GM23338 (cell line): ENCODE results near the gene HSD11B1. TPM values are rescaled to one million over a fixed set of nuclear protein-coding genes. Genes with fewer than 3 reads are reported as not detected.

Experiments
- ATAC-seq: fragments of 200-7000 bp; cut with Tn5 transposase; 3 replicates; pipeline ENCODE4 v1.9.1; 2020
- DNase-seq: peaks from one replicate; pipeline ENCODE4 v3.0.0-alpha.2; 2015; ENCODE audit warnings: low spot score
- H2AFZ ChIP-seq: fragments of 200-600 bp; sonication (generic); 2 replicates; pipeline ENCODE4 v1.8.0; 2016; ENCODE audit warnings: antibody characterized with exemption, mild to moderate bottlenecking, moderate library complexity
- H3F3A ChIP-seq: fragments of 200-600 bp; sonication (generic); replicated peaks from 2 replicates; pipeline ENCODE4 v1.8.0; 2017; ENCODE audit warnings: antibody characterized with exemption, mixed run types, low read depth
- H3K27ac ChIP-seq: fragments of 200-600 bp; sonication (generic); 2 replicates; pipeline ENCODE4 v1.6.1; 2016; ENCODE audit warnings: low read depth
- H3K27me3 ChIP-seq: fragments of 200-600 bp; sonication (generic); 2 replicates; pipeline ENCODE4 v1.8.0; 2016; ENCODE audit warnings: mild to moderate bottlenecking, mixed run types, moderate library complexity; ENCODE audit not compliant: insufficient read depth
- H3K36me3 ChIP-seq: fragments of 200-600 bp; sonication (generic); 2 replicates; pipeline ENCODE4 v1.8.0; 2016; ENCODE audit warnings: mild to moderate bottlenecking; ENCODE audit not compliant: insufficient read depth
- H3K4me1 ChIP-seq: fragments of 200-600 bp; sonication (generic); 2 replicates; pipeline ENCODE4 v1.8.0; 2016; ENCODE audit warnings: mild to moderate bottlenecking, moderate library complexity; ENCODE audit not compliant: insufficient read depth
- H3K4me2 ChIP-seq: fragments of 200-600 bp; sonication (generic); 2 replicates; pipeline ENCODE4 v1.7.1; 2017; ENCODE audit warnings: mixed run types
- H3K4me3 ChIP-seq: fragments of 200-600 bp; sonication (generic); 2 replicates; pipeline ENCODE4 v1.6.1; 2016; ENCODE audit warnings: mixed run types
- H3K79me2 ChIP-seq: fragments of 200-600 bp; sonication (generic); replicated peaks from 2 replicates; pipeline ENCODE4 v1.8.0; 2017; ENCODE audit warnings: mild to moderate bottlenecking; ENCODE audit not compliant: insufficient read depth
- H3K9me2 ChIP-seq: fragments of 200-600 bp; sonication (generic); 2 replicates; pipeline ENCODE4 v1.8.0; 2017; ENCODE audit not compliant: insufficient read depth
- H4K20me1 ChIP-seq: fragments of 200-600 bp; sonication (generic); replicated peaks from 2 replicates; pipeline ENCODE4 v1.8.0; 2017; ENCODE audit warnings: mild to moderate bottlenecking; ENCODE audit not compliant: insufficient read depth
- H3K27ac Mint-ChIP-seq: 2 replicates; pipeline ENCODE4 v1.8.0; 2020; ENCODE audit warnings: inconsistent platforms, mild to moderate bottlenecking, moderate library complexity, mixed read lengths
- H3K27me3 Mint-ChIP-seq: 3 replicates; pipeline ENCODE4 v1.8.0; 2022; ENCODE audit warnings: low read depth, mild to moderate bottlenecking, moderate library complexity, mixed read lengths, inconsistent platforms; ENCODE audit not compliant: insufficient read depth, poor library complexity
- H3K36me3 Mint-ChIP-seq: 3 replicates; pipeline ENCODE4 v1.8.0; 2021; ENCODE audit warnings: low read depth, mild to moderate bottlenecking, inconsistent platforms, moderate library complexity, mixed read lengths
- H3K4me1 Mint-ChIP-seq: 3 replicates; pipeline ENCODE4 v1.8.0; 2020; ENCODE audit warnings: mild to moderate bottlenecking, inconsistent platforms, mixed read lengths
- H3K4me3 Mint-ChIP-seq: 3 replicates; pipeline ENCODE4 v1.8.0; 2021; ENCODE audit warnings: moderate library complexity, mild to moderate bottlenecking, inconsistent platforms, mixed read lengths
- H3K9me3 Mint-ChIP-seq: 3 replicates; pipeline ENCODE4 v1.8.0; 2020; ENCODE audit warnings: moderate library complexity, mild to moderate bottlenecking, inconsistent platforms, mixed read lengths
- CREB1 ChIP-seq: fragments of 250-450 bp; sonication (Bioruptor Pico); IDR thresholded peaks from 2 replicates; pipeline ENCODE4 v1.5.0; 2020; ENCODE audit warnings: low read depth, mild to moderate bottlenecking, moderate library complexity
- EZH2 ChIP-seq: fragments of 200-600 bp; sonication (generic); IDR thresholded peaks from one replicate; pipeline ENCODE4 v1.8.0; 2017; ENCODE audit warnings: antibody characterized with exemption, mild to moderate bottlenecking, low read depth; ENCODE audit not compliant: unreplicated experiment
- EZH2phosphoT487 ChIP-seq: fragments of 200-600 bp; sonication (generic); IDR thresholded peaks from one replicate; pipeline ENCODE4 v1.8.1; 2018; ENCODE audit warnings: antibody characterized with exemption; ENCODE audit not compliant: unreplicated experiment
- JUNB ChIP-seq: IDR thresholded peaks from one replicate; pipeline ENCODE4 v1.6.1; 2016; ENCODE audit warnings: antibody characterized with exemption; ENCODE audit not compliant: unreplicated experiment
- NANOG ChIP-seq: IDR thresholded peaks from 2 replicates; pipeline ENCODE4 v1.6.1; 2016; ENCODE audit warnings: antibody characterized with exemption, borderline replicate concordance
- POLR2AphosphoS5 ChIP-seq: IDR thresholded peaks from 2 replicates; pipeline ENCODE4 v1.6.1; 2016; ENCODE audit warnings: antibody characterized with exemption, low read depth
- STAT1 ChIP-seq: IDR thresholded peaks from one replicate; pipeline ENCODE4 v1.6.1; 2016; ENCODE audit warnings: antibody characterized with exemption; ENCODE audit not compliant: unreplicated experiment
- ZNF114 ChIP-seq: fragments of 250-450 bp; sonication (Bioruptor Pico); IDR thresholded peaks from 2 replicates; pipeline ENCODE4 v1.5.0; 2020; ENCODE audit warnings: mild to moderate bottlenecking, moderate library complexity
- ZNF331 ChIP-seq: fragments of 250-450 bp; sonication (Bioruptor Pico); IDR thresholded peaks from 2 replicates; pipeline ENCODE4 v1.5.0; 2020; ENCODE audit warnings: low read depth, mild to moderate bottlenecking, moderate library complexity
- polyA plus RNA-seq: library from polyadenylated mRNA; unstranded; fragments of >200 nt; fragmentation: Nextera tagmentation; extraction: Ambion mirVana; gene quantifications from 2 replicates; pipeline ENCODE4 v1.2.1, GENCODE V29; 2016
- total RNA-seq: library from RNA; depleted of rRNA; stranded (reverse); fragments of >200 nt; shearing (Covaris generic); gene quantifications from 2 replicates; pipeline ENCODE4 v1.2.3, GENCODE V29; 2014
- TF ChIP-seq, protein P1 (sequence below): IDR thresholded peaks from one replicate; pipeline ENCODE4 v1.6.1; 2018; ENCODE audit warnings: antibody characterized with exemption; ENCODE audit not compliant: unreplicated experiment
- TF ChIP-seq, protein P2 (sequence below): fragments of 250-450 bp; sonication (Bioruptor Pico); IDR thresholded peaks from 2 replicates; pipeline ENCODE4 v1.5.0; 2020; ENCODE audit warnings: mild to moderate bottlenecking, moderate library complexity
- TF ChIP-seq, protein P3 (sequence below), 2 experiments: fragments of 200-600 bp in 1 of 2; sonication (generic) in 1 of 2; conservative IDR thresholded peaks; 2 replicates each; pipeline versions ENCODE4 v1.5.1 to v1.6.1; 2016 to 2017; ENCODE audit warnings: antibody characterized with exemption in 2 of 2, low read depth in 2 of 2, mild to moderate bottlenecking in 2 of 2, moderate library complexity in 1 of 2
- TF ChIP-seq, protein P4 (sequence below): IDR thresholded peaks from 2 replicates; pipeline ENCODE4 v1.6.1; 2016; ENCODE audit warnings: antibody characterized with exemption

The HSD11B1 gene
- total and polyA plus RNA-seq, 2 experiments from 2014 or later = not detected

DNA sequence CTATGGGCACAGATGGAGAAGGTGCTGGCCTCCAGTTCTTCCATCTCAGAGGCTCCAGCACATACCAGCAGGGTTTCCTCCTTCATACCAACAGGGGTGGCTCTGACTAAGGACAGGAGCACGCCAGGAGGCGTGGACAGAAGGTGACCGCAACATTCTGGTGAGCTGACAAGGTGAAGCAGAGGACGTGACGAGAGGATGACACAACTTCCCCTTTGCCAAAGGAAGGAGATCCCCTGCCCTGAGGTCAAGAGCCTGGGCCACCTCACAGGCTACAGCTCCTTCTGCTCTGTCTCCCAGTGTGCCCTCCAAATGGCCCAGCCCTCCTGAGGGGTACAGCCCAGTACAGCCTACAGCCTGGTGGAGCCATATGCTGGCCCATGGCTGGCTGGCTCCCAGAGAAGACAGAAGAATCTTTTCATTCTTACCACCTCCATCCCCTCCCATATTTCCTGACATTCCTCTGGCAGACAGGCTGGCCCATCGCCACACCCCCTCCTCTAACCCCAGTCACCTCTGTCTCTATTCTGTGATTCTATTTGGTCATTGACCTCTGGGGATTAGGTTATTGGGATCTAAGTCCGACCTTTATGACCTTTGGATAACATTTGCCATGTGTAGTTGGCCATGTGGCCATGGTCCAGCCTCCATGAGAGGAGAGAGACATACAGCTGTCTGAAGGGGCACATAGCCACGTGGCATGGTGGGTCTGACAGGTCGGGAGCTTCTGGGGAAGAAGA, 47.3 kb upstream of the HSD11B1 start:
- Histone ChIP-seq H4K20me1 (no peaks in the 10 kb centered on the region), H3K27ac (no peak overlapping the region), H3K9me2 (no peaks in the 10 kb centered on the region; the same call in 1 of the 2 replicates), H3K4me2 (no peak overlapping the region), H3K27me3 (no peaks in the 10 kb centered on the region), H3F3A (no peaks in the 10 kb centered on the region), H3K4me1 (peaks cover 7% of the 10 kb centered on the region), H2AFZ (no peak overlapping the region), H3K36me3 (no peaks in the 10 kb centered on the region), H3K4me3 (no peak overlapping the region), H3K79me2 (no peaks in the 10 kb centered on the region)
- no peak overlapping the region for H3K27ac Mint-ChIP-seq
- H3K27me3 Mint-ChIP-seq = peaks cover 8% of the 10 kb centered on the region
- no peak for DNase-seq
- no peaks in the 10 kb centered on the region for H3K9me3 Mint-ChIP-seq
- TF ChIP-seq EZH2 (no peak), EZH2phosphoT487 (no peak), ZNF114 (no peak), STAT1 (no peak), NANOG (no peak), CREB1 (CRISPR knock-in tag) (no peak), POLR2AphosphoS5 (no peak), ZNF331 (no peak), JUNB (no peak)
- TF ChIP-seq, protein P1, sequence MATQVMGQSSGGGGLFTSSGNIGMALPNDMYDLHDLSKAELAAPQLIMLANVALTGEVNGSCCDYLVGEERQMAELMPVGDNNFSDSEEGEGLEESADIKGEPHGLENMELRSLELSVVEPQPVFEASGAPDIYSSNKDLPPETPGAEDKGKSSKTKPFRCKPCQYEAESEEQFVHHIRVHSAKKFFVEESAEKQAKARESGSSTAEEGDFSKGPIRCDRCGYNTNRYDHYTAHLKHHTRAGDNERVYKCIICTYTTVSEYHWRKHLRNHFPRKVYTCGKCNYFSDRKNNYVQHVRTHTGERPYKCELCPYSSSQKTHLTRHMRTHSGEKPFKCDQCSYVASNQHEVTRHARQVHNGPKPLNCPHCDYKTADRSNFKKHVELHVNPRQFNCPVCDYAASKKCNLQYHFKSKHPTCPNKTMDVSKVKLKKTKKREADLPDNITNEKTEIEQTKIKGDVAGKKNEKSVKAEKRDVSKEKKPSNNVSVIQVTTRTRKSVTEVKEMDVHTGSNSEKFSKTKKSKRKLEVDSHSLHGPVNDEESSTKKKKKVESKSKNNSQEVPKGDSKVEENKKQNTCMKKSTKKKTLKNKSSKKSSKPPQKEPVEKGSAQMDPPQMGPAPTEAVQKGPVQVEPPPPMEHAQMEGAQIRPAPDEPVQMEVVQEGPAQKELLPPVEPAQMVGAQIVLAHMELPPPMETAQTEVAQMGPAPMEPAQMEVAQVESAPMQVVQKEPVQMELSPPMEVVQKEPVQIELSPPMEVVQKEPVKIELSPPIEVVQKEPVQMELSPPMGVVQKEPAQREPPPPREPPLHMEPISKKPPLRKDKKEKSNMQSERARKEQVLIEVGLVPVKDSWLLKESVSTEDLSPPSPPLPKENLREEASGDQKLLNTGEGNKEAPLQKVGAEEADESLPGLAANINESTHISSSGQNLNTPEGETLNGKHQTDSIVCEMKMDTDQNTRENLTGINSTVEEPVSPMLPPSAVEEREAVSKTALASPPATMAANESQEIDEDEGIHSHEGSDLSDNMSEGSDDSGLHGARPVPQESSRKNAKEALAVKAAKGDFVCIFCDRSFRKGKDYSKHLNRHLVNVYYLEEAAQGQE = no peak
- TF ChIP-seq, protein P2, sequence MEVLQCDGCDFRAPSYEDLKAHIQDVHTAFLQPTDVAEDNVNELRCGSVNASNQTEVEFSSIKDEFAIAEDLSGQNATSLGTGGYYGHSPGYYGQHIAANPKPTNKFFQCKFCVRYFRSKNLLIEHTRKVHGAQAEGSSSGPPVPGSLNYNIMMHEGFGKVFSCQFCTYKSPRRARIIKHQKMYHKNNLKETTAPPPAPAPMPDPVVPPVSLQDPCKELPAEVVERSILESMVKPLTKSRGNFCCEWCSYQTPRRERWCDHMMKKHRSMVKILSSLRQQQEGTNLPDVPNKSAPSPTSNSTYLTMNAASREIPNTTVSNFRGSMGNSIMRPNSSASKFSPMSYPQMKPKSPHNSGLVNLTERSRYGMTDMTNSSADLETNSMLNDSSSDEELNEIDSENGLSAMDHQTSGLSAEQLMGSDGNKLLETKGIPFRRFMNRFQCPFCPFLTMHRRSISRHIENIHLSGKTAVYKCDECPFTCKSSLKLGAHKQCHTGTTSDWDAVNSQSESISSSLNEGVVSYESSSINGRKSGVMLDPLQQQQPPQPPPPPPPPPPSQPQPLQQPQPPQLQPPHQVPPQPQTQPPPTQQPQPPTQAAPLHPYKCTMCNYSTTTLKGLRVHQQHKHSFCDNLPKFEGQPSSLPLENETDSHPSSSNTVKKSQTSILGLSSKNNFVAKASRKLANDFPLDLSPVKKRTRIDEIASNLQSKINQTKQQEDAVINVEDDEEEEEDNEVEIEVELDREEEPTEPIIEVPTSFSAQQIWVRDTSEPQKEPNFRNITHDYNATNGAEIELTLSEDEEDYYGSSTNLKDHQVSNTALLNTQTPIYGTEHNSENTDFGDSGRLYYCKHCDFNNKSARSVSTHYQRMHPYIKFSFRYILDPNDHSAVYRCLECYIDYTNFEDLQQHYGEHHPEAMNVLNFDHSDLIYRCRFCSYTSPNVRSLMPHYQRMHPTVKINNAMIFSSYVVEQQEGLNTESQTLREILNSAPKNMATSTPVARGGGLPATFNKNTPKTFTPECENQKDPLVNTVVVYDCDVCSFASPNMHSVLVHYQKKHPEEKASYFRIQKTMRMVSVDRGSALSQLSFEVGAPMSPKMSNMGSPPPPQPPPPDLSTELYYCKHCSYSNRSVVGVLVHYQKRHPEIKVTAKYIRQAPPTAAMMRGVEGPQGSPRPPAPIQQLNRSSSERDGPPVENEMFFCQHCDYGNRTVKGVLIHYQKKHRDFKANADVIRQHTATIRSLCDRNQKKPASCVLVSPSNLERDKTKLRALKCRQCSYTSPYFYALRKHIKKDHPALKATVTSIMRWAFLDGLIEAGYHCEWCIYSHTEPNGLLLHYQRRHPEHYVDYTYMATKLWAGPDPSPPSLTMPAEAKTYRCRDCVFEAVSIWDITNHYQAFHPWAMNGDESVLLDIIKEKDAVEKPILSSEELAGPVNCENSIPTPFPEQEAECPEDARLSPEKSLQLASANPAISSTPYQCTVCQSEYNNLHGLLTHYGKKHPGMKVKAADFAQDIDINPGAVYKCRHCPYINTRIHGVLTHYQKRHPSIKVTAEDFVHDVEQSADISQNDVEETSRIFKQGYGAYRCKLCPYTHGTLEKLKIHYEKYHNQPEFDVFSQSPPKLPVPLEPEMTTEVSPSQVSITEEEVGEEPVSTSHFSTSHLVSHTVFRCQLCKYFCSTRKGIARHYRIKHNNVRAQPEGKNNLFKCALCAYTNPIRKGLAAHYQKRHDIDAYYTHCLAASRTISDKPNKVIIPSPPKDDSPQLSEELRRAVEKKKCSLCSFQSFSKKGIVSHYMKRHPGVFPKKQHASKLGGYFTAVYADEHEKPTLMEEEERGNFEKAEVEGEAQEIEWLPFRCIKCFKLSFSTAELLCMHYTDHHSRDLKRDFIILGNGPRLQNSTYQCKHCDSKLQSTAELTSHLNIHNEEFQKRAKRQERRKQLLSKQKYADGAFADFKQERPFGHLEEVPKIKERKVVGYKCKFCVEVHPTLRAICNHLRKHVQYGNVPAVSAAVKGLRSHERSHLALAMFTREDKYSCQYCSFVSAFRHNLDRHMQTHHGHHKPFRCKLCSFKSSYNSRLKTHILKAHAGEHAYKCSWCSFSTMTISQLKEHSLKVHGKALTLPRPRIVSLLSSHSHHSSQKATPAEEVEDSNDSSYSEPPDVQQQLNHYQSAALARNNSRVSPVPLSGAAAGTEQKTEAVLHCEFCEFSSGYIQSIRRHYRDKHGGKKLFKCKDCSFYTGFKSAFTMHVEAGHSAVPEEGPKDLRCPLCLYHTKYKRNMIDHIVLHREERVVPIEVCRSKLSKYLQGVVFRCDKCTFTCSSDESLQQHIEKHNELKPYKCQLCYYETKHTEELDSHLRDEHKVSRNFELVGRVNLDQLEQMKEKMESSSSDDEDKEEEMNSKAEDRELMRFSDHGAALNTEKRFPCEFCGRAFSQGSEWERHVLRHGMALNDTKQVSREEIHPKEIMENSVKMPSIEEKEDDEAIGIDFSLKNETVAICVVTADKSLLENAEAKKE = no peak
- TF ChIP-seq, protein P3, sequence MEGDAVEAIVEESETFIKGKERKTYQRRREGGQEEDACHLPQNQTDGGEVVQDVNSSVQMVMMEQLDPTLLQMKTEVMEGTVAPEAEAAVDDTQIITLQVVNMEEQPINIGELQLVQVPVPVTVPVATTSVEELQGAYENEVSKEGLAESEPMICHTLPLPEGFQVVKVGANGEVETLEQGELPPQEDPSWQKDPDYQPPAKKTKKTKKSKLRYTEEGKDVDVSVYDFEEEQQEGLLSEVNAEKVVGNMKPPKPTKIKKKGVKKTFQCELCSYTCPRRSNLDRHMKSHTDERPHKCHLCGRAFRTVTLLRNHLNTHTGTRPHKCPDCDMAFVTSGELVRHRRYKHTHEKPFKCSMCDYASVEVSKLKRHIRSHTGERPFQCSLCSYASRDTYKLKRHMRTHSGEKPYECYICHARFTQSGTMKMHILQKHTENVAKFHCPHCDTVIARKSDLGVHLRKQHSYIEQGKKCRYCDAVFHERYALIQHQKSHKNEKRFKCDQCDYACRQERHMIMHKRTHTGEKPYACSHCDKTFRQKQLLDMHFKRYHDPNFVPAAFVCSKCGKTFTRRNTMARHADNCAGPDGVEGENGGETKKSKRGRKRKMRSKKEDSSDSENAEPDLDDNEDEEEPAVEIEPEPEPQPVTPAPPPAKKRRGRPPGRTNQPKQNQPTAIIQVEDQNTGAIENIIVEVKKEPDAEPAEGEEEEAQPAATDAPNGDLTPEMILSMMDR (conservative IDR thresholded peaks at IDR 0.05; ENCODE audit: low read depth in 2 of 2) = no peak
- TF ChIP-seq, protein P4, sequence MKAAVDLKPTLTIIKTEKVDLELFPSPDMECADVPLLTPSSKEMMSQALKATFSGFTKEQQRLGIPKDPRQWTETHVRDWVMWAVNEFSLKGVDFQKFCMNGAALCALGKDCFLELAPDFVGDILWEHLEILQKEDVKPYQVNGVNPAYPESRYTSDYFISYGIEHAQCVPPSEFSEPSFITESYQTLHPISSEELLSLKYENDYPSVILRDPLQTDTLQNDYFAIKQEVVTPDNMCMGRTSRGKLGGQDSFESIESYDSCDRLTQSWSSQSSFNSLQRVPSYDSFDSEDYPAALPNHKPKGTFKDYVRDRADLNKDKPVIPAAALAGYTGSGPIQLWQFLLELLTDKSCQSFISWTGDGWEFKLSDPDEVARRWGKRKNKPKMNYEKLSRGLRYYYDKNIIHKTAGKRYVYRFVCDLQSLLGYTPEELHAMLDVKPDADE = no peak
- H3K36me3 Mint-ChIP-seq = no peaks in the 10 kb centered on the region
- H3K4me1 Mint-ChIP-seq = peaks cover 26% of the 10 kb centered on the region
- ATAC-seq = no peak
- H3K4me3 Mint-ChIP-seq = no peak overlapping the region
